ENCODE data around the gene DNAJC19.

The DNAJC19 gene

DNA sequence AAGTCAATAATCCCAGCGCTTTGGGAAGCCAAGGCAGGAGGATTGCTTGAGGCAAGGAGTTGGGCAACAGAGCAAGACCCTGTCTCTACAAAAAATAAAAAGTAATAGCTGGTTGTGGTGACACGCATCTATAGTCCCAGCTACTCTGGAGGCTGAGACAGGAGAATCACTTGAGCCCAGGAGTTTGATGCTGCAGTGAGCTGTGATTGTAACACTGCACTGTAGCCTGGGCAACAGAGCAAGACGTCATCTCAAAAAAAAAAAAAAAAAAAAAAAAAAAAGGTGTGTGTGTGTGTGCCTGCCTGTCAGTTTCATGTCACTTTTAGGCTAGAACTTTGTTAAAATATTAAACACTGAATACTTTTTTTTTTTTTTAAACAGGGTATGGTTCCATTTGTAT lies 28.4 kb downstream of the DNAJC19 start:
- no peak for DNase-seq (ENCODE audit: low read depth)

DNA sequence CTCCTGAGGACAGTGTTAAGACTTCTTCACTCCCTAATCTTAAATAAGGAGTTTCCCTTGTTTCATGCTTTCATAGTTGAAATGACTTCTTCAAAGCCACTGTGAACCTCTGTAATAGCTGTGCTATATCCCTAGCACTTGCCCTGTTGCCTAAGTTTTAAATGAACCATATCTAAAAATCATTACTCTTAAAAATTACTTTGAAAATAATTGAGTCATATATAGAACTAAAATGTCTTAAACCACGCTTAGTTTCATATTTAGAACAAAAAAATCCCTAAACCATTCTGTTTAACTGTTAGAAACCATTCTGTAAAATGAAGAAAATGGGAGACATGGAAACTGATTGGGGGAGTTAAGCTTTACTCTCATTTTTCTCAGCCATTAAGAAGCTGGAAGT lies 29.8 kb downstream of the DNAJC19 start:
- DNase-seq (ENCODE audit: low read depth): no peak

- DNase-seq (ENCODE audit: low read depth): no peak
Measured at GRCh38 chr3:180947761-180948390, 41.7 kb downstream of the DNAJC19 start.

GRCh38 chr3:180940826-180941225 lies 48.7 kb downstream of the DNAJC19 start:
- DNase-seq (ENCODE audit: low read depth): no peak

DNA sequence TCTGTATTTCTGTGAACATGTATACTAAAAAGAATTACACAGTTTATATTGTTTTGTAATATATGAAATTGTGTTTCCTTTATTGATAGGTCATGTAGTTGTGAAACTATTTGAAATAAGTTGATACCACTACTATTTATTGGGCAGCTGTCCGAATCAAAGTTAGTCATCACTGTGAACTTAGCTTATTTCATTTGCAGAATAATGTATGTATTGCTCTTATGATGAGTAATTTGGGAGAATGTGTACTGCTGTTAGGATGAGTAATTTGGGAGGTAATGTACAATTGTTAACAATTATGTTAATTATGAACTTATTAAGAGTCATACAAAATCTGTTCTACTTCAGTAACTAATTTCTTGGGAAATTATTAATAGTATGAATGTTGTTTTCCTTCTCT lies 54.9 kb downstream of the DNAJC19 start:
- no peak for DNase-seq (ENCODE audit: low read depth)

Measured in CMK (cell line).